H1 (cell line): ENCODE results near the gene PRR7. TPM values are rescaled to one million over a fixed set of nuclear protein-coding genes. Genes with fewer than 3 reads are reported as not detected.

Experiments
- CTCF ChIA-PET: fragments of 300-600 bp; sonication (Branson Sonifier 250); formaldehyde crosslinking; loops from one replicate; lab custom pipeline; 2021; ENCODE audit not compliant: partially characterized antibody; lab: Charles Lee
- POLR2A ChIA-PET: fragments of 300-600 bp; sonication (Branson Sonifier 250); formaldehyde crosslinking; loops from one replicate; lab custom pipeline; 2021; ENCODE audit warnings: inconsistent platforms; ENCODE audit not compliant: partially characterized antibody; lab: Charles Lee
- DNase-seq, 2 experiments: peaks; one replicate each; pipeline versions ENCODE4 v3.0.0 to v3.0.0-alpha.2; 2010 to 2022; ENCODE audit warnings: low spot score in 2 of 2, low read depth in 1 of 2, mixed read lengths in 1 of 2
- FAIRE-seq: peaks from 2 replicates; lab custom pipeline; 2011; peaks lifted over from hg19 to GRCh38; lab: Jason Lieb, UNC
- H2AFZ ChIP-seq: 2 replicates; pipeline ENCODE4 v1.8.1; 2012; ENCODE audit warnings: low read length, inconsistent platforms
- H2AK5ac ChIP-seq: 2 replicates; pipeline ENCODE4 v1.6.1; 2013; ENCODE audit warnings: low read depth, low read length
- H2BK120ac ChIP-seq: replicated peaks from 2 replicates; pipeline ENCODE3; 2013; ENCODE audit warnings: low read depth, low read length, inconsistent platforms
- H2BK12ac ChIP-seq: 2 replicates; pipeline ENCODE4 v1.6.1; 2013; ENCODE audit warnings: low read depth, low read length
- H2BK15ac ChIP-seq: 2 replicates; pipeline ENCODE4 v1.6.1; 2013; ENCODE audit warnings: low read length
- H2BK20ac ChIP-seq: 2 replicates; pipeline ENCODE4 v1.6.1; 2013; ENCODE audit warnings: low read length
- H2BK5ac ChIP-seq: 2 replicates; pipeline ENCODE4 v1.6.1; 2013; ENCODE audit warnings: low read depth, low read length
- H3K14ac ChIP-seq: 2 replicates; pipeline ENCODE4 v1.6.1; 2013; ENCODE audit warnings: inconsistent platforms; ENCODE audit not compliant: insufficient read length
- H3K18ac ChIP-seq: 2 replicates; pipeline ENCODE4 v1.6.1; 2013; ENCODE audit warnings: low read length; ENCODE audit errors: extremely low read depth
- H3K23ac ChIP-seq: 2 replicates; pipeline ENCODE4 v1.6.1; 2013; ENCODE audit warnings: inconsistent platforms; ENCODE audit not compliant: insufficient read length
- H3K23me2 ChIP-seq: 2 replicates; pipeline ENCODE4 v1.6.1; 2013; ENCODE audit warnings: low read depth, low read length
- H3K27ac ChIP-seq: 2 replicates; pipeline ENCODE4 v1.6.1; 2011; ENCODE audit warnings: low read depth, low read length, inconsistent platforms
- H3K27me3 ChIP-seq, 4 experiments: replicated peaks in 1 of 4; 1 replicate in 1 of 4; 2 replicates in 3 of 4; pipeline versions ENCODE4 v1.6.1 to v1.8.1; 2011 to 2013; ENCODE audit warnings: low read length in 3 of 4, mild to moderate bottlenecking in 3 of 4, inconsistent platforms in 2 of 4, mixed read lengths in 2 of 4, moderate library complexity in 1 of 4; ENCODE audit not compliant: control insufficient read depth in 3 of 4, insufficient read depth in 3 of 4; ENCODE audit errors: extremely low read depth in 1 of 4
- H3K36me3 ChIP-seq, 4 experiments: 2 replicates each; pipeline versions ENCODE4 v1.6.1 to v1.8.1; 2011 to 2013; ENCODE audit warnings: mild to moderate bottlenecking in 4 of 4, low read length in 3 of 4, moderate library complexity in 2 of 4, control low read depth in 1 of 4, inconsistent platforms in 1 of 4; ENCODE audit not compliant: insufficient read depth in 4 of 4, control insufficient read depth in 2 of 4
- H3K4ac ChIP-seq: replicated peaks from 2 replicates; pipeline ENCODE3; 2013; ENCODE audit warnings: low read length, low read depth, mixed read lengths, inconsistent platforms; ENCODE audit not compliant: insufficient read length
- H3K4me1 ChIP-seq, 4 experiments: replicated peaks in 1 of 4; 1 replicate in 1 of 4; 2 replicates in 3 of 4; pipeline versions ENCODE4 v1.6.1 to v1.8.1; 2011 to 2013; ENCODE audit warnings: low read length in 3 of 4, inconsistent platforms in 2 of 4, mixed read lengths in 1 of 4; ENCODE audit not compliant: insufficient read depth in 4 of 4, control insufficient read depth in 3 of 4
- H3K4me2 ChIP-seq, 2 experiments: 2 replicates each; pipeline versions ENCODE4 v1.6.1 to v1.8.1; 2011 to 2013; ENCODE audit warnings: low read depth in 2 of 2, low read length in 2 of 2, control low read depth in 1 of 2, inconsistent platforms in 1 of 2, mild to moderate bottlenecking in 1 of 2; ENCODE audit not compliant: insufficient read depth in 1 of 2
- H3K4me3 ChIP-seq, 4 experiments: fragments of 200-600, 300-600 bp in 1 of 4; sonication (generic), shearing (Covaris generic), sonication (Bioruptor Twin) in 1 of 4; 2 replicates each; pipeline versions ENCODE4 v1.5.1 to v1.8.1; 2011 to 2016; ENCODE audit warnings: low read length in 4 of 4, low read depth in 3 of 4, control low read depth in 2 of 4, inconsistent platforms in 2 of 4, mild to moderate bottlenecking in 2 of 4, mixed read lengths in 1 of 4, moderate library complexity in 1 of 4; ENCODE audit not compliant: insufficient read depth in 2 of 4; ENCODE audit errors: extremely low read depth in 1 of 4
- H3K56ac ChIP-seq: replicated peaks from 2 replicates; pipeline ENCODE3; 2013; ENCODE audit warnings: low read depth, mild to moderate bottlenecking, mixed read lengths, low read length, inconsistent platforms; ENCODE audit not compliant: insufficient read length
- H3K79me1 ChIP-seq: 2 replicates; pipeline ENCODE4 v1.6.1; 2013; ENCODE audit warnings: low read depth, low read length, control low read depth
- H3K79me2 ChIP-seq, 2 experiments: 2 replicates each; pipeline versions ENCODE4 v1.6.1 to v1.8.1; 2012 to 2013; ENCODE audit warnings: low read length in 2 of 2, mild to moderate bottlenecking in 2 of 2, inconsistent platforms in 1 of 2; ENCODE audit not compliant: insufficient read depth in 2 of 2, control insufficient read depth in 1 of 2
- H3K9ac ChIP-seq, 4 experiments: replicated peaks in 1 of 4; 1 replicate in 1 of 4; 2 replicates in 3 of 4; pipeline versions ENCODE4 v1.6.1 to v1.8.1; 2011 to 2013; ENCODE audit warnings: low read depth in 3 of 4, low read length in 3 of 4, control low read depth in 2 of 4, mild to moderate bottlenecking in 2 of 4, moderate library complexity in 2 of 4, inconsistent platforms in 1 of 4; ENCODE audit errors: extremely low read depth in 1 of 4
- H3K9me3 ChIP-seq, 2 experiments: 2 replicates each; pipeline versions ENCODE4 v1.6.1 to v1.8.1; 2012 to 2013; ENCODE audit warnings: mild to moderate bottlenecking in 2 of 2, moderate library complexity in 2 of 2, control low read depth in 1 of 2, inconsistent platforms in 1 of 2, low read depth in 1 of 2, low read length in 1 of 2, mixed read lengths in 1 of 2; ENCODE audit not compliant: insufficient read depth in 2 of 2
- H4K20me1 ChIP-seq, 2 experiments: replicated peaks in 1 of 2; 2 replicates each; pipeline versions ENCODE3 to v1.8.1; 2011 to 2013; ENCODE audit warnings: inconsistent platforms in 2 of 2, low read length in 2 of 2, mild to moderate bottlenecking in 1 of 2; ENCODE audit not compliant: insufficient read depth in 2 of 2, control insufficient read depth in 1 of 2
- H4K5ac ChIP-seq: 2 replicates; pipeline ENCODE4 v1.6.1; 2013; ENCODE audit warnings: low read length, low read depth, mixed read lengths, inconsistent platforms; ENCODE audit not compliant: insufficient read length
- H4K8ac ChIP-seq: 2 replicates; pipeline ENCODE4 v1.8.0; 2013; ENCODE audit warnings: mild to moderate bottlenecking, moderate library complexity, low read length, inconsistent platforms; ENCODE audit not compliant: insufficient read depth; ENCODE audit errors: extremely low read depth
- H4K91ac ChIP-seq: replicated peaks from 2 replicates; pipeline ENCODE3; 2013; ENCODE audit warnings: low read length, mixed read lengths, inconsistent platforms; ENCODE audit not compliant: insufficient read length
- CBX5 ChIP-seq: fragments of 300-800, 300-1000 bp; sonication (generic); IDR thresholded peaks from 2 replicates; pipeline ENCODE4 v1.7.1; 2016; ENCODE audit warnings: antibody characterized with exemption, low read length, low read depth
- JUN ChIP-seq: IDR thresholded peaks from 2 replicates; pipeline ENCODE4 v1.6.1; 2011; ENCODE audit warnings: low read depth, mild to moderate bottlenecking, improper control_type of control experiment, low read length
- PHF8 ChIP-seq: fragments of 200-600 bp; sonication (generic); conservative IDR thresholded peaks from 2 replicates; pipeline ENCODE4 v1.7.1; 2012; ENCODE audit warnings: low read depth, mild to moderate bottlenecking, inconsistent platforms, low read length, moderate library complexity
- RNF2 ChIP-seq: fragments of 200-900, 300-1000 bp; sonication (generic); IDR thresholded peaks from 2 replicates; pipeline ENCODE4 v1.7.1; 2016; ENCODE audit warnings: borderline replicate concordance, low read depth, mild to moderate bottlenecking, antibody characterized with exemption, low read length; ENCODE audit not compliant: poor library complexity, severe bottlenecking; ENCODE audit errors: missing control alignments
- RXRA ChIP-seq: IDR thresholded peaks from 2 replicates; pipeline ENCODE4 v1.6.1; 2011; ENCODE audit warnings: low read depth, mild to moderate bottlenecking, low read length, moderate library complexity; ENCODE audit not compliant: insufficient read depth
- SIN3A ChIP-seq, 2 experiments: IDR thresholded peaks in 1 of 2; conservative IDR thresholded peaks in 1 of 2; 2 replicates each; pipeline ENCODE4 v1.6.1; 2011 to 2012; ENCODE audit warnings: low read length in 2 of 2, improper control_type of control experiment in 1 of 2, low read depth in 1 of 2, mild to moderate bottlenecking in 1 of 2
- SP4 ChIP-seq: IDR thresholded peaks from 2 replicates; pipeline ENCODE4 v1.6.1; 2012; ENCODE audit warnings: low read length, inconsistent platforms
- WGBS, 2 experiments: shearing (Covaris generic) in 1 of 2; methylation state at CpG; one replicate each; pipeline versions ENCODE4 v1.1.6 to v1.1.7; 2013 to 2015; ENCODE audit warnings: low lambda C conversion rate in 2 of 2, mixed read lengths in 2 of 2, inconsistent platforms in 1 of 2, low coverage in 1 of 2, missing lambda C conversion rate in 1 of 2; ENCODE audit not compliant: insufficient replicate concordance in 2 of 2, insufficient coverage in 1 of 2, insufficient read length in 1 of 2; ENCODE audit errors: extremely low coverage in 1 of 2, missing lambda C conversion rate in 1 of 2; 5-methylcytosine and 5-hydroxymethylcytosine counted together
- polyA plus RNA-seq, 7 experiments: library from polyadenylated mRNA; depleted of rRNA in 3 of 7; stranded (reverse) in 5 of 7; unstranded in 2 of 7; fragments of >200 nt in 5 of 7; fragments of 200-250 nt in 2 of 7; gene quantifications; 1 replicate in 5 of 7; 2 replicates in 1 of 7; 4 replicates in 1 of 7; pipeline versions ENCODE4 v1.2.1 to v1.2.3, GENCODE V29; 2011 to 2013; ENCODE audit warnings: missing spikeins in 2 of 7, mixed read lengths in 2 of 7
- total RNA-seq: library from RNA; stranded (reverse); fragmentation: NEBNext Ultra II Directional; extraction: Animal tissue kit (Norgen Biotek cat#: 25700); gene quantifications from 2 replicates; pipeline ENCODE4 v1.2.1, GENCODE V29; 2021
- TF ChIP-seq, protein P1 (sequence below): IDR thresholded peaks from 2 replicates; pipeline ENCODE4 v1.6.1; 2011; ENCODE audit warnings: low read depth, mild to moderate bottlenecking, low read length; ENCODE audit not compliant: insufficient read depth
- TF ChIP-seq, protein P2 (sequence below): IDR thresholded peaks from 2 replicates; pipeline ENCODE4 v1.6.1; 2012; ENCODE audit warnings: inconsistent platforms

The PRR7 gene
- total and polyA plus RNA-seq, 2 of the 8 experiments (the other 6 are each of a cell fraction or from before 2014, with no cell fraction given): 8.0 to 11.8 TPM

DNA sequence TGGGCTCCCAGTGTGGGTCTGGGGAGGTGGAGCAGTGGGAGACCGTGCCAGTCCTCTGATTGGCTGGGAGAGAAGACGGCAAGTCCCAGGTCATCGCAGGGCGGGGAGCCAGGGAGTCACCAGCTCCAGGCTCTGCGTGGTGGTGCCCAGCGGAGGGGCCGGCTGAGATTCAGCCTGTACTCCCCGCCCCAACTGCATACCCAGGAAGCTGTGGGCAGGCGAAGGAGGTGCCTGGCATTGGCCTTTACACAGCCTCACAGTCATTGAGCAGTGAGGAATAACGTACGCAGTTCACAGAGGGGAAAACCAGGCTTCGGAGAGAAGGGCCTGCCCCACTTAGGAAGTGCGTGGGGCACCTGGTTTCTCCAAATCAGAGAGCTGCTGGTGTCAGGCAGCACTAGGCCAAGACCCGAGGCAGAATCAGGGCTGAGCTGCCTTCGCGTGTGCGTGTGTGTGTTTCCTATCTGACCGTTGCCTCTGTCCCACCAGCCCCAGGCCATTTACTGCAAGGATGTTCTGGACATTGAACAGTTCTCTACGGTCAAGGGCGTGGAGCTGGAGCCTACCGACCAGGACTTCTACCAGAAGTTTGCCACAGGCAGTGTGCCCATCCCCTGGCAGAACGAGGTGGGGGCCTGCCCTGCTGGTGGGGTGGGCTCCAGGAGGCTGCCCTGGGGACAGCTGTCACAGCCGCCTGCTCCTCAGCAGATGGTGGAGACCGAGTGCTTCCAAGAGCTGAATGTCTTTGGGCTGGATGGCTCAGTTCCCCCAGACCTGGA lies 6.2 kb upstream of the PRR7 start:
- Histone ChIP-seq H2BK120ac (no peak overlapping the region), H2AK5ac (no peak overlapping the region; the same call in 1 of the 2 replicates), H3K14ac (no peak overlapping the region), H4K20me1 (peaks cover 0 to 13% of the 10 kb centered on the region in 2 experiments), H3K79me1 (no peaks in the 10 kb centered on the region), H2BK5ac (no peak overlapping the region), H3K23ac (no peak overlapping the region), H3K4me2 (no peak overlapping the region), H3K9ac (no peak overlapping the region; a peak in 1 of 7 replicates), H3K18ac (no peak overlapping the region; the same call in 1 of the 2 replicates), H2BK20ac (no peak overlapping the region), H4K91ac (peak overlapping the region; percentile 25), H3K4ac (no peak overlapping the region), H2AFZ (no peak overlapping the region), H2BK12ac (no peak overlapping the region; the same call in 1 of the 2 replicates), H3K36me3 (peaks cover 2 to 18% (median 7%) of the 10 kb centered on the region in 4 experiments; a peak in 5 of 8 replicates), H2BK15ac (0 out of 2 replicates have a peak overlapping the region, but pooled peaks have one; percentile 24), H4K8ac (no peak overlapping the region), H3K23me2 (no peaks in the 10 kb centered on the region), H3K9me3 (no peaks in the 10 kb centered on the region), H3K4me1 (peaks cover 0 to 13% (median 6%) of the 10 kb centered on the region in 4 experiments; a peak in 5 of 7 replicates), H3K27me3 (peaks cover 0 to 7% (median 0%) of the 10 kb centered on the region in 4 experiments; a peak in 4 of 7 replicates), H4K5ac (no peak overlapping the region), H3K79me2 (no peaks in the 10 kb centered on the region), H3K4me3 (no peak overlapping the region), H3K56ac (no peak overlapping the region), H3K27ac (peak overlapping the region; percentile 55; the same call in 1 of the 2 replicates)
- no peak for DNase-seq
- CTCF ChIA-PET: interaction anchor here (1.0 to 23.6 kb wide), 10 partner anchors 8 to 105 kb away, joined by 3 to 430 read pairs (median 14); partner anchors contain the start of genes F12, GRK6, PFN3 and SLC34A1
- POLR2A ChIA-PET: interaction anchor here (5.1 to 67.5 kb wide), 4 partner anchors 17 to 50 kb away, joined by 21 to 3349 read pairs (median 302); partner anchors contain the start of genes DBN1, DOK3, GRK6 and PDLIM7
- WGBS, 2 experiments: 82% methylated on average over 23 of the region's 24 CpGs; no CpG with 5 or more reads in 1 of the 2 experiments
- FAIRE-seq: no peak
- TF ChIP-seq SP4 (no peak), CBX5 (no peak), JUN (no peak), SIN3A (conservative IDR thresholded peaks at IDR 0.05 in 1 of 2, IDR thresholded peaks at IDR 0.05 in 1 of 2; ENCODE audit: low read depth in 1 of 2, low read length in 2 of 2) (no peak), RXRA (no peak), PHF8 (no peak), RNF2 (no peak)
- TF ChIP-seq, protein P1, sequence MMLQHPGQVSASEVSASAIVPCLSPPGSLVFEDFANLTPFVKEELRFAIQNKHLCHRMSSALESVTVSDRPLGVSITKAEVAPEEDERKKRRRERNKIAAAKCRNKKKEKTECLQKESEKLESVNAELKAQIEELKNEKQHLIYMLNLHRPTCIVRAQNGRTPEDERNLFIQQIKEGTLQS: no peak
- TF ChIP-seq, protein P2, sequence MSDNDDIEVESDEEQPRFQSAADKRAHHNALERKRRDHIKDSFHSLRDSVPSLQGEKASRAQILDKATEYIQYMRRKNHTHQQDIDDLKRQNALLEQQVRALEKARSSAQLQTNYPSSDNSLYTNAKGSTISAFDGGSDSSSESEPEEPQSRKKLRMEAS: no peak
